GM19043 (cell line): ENCODE measurements around the gene STK38.

Experiments
- ATAC-seq: cut with Tn5 transposase; IDR thresholded peaks from one replicate; pipeline ENCODE4 v1.9.1; 2021; ENCODE audit warnings: low read depth; ENCODE audit not compliant: unreplicated experiment

STK38 gene

DNA sequence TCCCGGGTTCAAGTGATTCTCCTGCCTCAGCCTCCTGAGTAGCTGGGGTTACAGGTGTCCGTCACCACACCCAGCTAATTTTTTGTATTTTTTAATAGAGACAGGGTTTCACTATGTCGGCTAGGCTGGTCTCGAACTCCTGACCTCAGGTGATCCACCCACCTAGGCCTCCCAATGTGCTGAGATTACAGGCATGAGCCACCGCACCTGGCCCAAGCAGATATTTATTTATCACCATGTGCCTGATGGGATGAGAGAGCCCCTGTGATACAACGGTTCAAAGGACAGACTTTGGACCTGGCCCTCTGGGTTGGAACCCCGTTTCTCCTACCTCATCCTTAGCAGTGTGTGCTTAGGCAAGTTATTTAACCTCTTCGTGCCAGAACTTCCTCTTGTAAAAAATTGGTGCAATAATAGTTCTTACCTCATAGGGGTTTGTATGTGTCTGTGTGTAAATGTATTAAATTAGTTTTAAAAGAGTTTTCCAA is 19.2 kb upstream of the STK38 start:
- ATAC-seq = no peak

DNA sequence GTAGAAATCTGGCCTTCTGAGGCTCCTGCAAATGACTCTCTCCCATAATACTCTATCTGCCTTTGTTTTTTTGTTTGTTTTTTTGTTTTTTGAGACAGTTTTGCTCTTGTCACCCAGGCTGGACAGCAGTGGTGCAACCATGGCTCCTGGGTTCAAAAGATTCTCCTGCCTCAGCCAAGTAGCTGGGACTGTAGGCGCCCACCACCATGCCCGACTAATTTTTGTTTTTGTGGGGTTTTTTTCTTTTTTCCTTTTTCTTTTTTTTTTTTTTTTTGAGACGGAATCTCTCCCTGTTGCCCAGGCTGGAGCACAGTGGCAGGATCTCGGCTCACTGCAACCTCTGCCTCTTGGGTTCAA is 16.6 kb upstream of the STK38 start:
- ATAC-seq = no peak

DNA sequence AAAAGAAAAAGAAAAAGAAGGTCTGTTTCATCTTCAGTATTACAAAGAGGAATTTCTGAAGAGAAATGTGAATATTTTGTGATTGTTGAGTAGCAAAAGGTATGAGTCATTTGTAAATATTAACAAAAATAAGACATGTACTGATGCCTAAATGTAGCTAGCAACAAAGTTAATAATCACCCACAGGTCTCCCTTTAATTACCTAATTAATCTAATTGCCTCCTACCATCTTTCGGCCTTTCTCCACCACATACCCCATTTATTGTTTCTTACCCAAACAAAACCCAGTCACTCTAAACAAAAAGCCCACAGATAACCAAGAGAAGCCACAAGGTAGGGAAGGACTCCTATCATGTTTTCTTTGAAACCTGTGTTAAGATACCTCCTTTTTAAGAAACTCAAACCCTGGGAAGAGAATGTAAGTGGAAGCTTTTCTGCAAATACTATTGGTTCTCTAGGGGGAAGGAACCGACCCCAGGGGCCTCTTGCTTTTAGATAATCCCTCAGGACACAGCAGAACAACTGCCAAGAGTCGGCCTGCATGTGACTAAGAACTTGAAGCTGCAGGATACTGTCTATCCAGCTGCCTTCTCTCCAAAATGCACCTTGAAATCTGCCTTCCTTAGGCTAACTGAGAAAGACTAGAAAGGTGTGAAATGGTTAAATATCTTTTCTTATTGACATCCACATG is 16.1 kb upstream of the STK38 start:
- no peak for ATAC-seq

DNA sequence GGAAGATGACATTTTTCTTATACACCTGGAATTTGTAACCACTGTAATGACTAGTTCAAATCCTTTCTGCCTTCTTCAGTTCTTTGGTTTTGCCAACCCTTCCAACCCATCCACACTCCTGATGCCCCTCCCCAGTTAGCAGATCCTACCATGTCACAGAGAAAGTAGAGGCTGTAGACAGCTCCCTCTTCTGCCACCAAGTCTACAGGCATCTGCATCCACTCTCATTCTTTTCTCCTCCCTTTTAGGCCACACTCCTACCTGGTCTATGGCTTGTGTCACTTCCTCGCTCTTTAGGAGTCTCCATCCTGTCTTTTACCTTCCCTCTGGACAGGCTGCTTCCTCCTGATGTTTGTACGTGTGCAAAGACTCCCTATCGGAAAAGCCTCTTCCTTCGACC is 13.5 kb upstream of the STK38 start:
- no peak for ATAC-seq

DNA sequence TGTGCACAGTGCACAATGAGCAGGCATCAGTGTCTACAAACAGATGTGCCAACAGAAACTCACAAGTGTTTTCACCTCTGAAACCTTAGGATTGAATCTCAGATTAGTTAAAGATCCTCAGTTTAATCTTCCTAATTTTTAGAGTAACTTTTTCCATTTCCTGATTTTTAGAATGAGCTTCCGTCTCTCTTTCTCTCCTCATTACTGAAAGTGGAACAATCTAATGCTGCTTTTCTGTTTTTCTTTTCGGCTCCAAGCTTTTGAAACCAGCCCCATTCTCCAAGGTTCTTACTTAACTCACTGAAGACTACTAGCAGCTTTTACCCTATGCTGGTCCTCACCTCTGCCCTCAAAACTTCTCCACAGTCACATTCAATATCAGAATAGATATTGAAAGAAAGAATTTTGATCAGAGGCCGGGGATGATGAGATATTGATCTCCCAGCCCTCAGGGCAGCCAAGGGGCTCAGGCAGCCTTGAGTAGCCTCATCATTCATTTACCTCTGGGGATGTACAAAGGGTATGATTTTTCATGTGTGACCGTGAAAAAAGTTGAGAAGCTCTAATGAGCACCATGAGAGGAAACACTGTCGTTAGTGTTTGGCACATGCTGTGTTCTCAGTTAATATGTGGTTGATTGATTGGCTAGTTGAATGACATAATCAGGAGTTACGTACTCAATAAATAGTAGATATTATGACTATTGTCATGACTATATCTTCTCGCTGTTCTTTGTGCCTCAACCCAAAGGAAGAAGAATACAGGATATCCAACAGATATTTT is 11.9 kb upstream of the STK38 start:
- ATAC-seq = no peak

DNA sequence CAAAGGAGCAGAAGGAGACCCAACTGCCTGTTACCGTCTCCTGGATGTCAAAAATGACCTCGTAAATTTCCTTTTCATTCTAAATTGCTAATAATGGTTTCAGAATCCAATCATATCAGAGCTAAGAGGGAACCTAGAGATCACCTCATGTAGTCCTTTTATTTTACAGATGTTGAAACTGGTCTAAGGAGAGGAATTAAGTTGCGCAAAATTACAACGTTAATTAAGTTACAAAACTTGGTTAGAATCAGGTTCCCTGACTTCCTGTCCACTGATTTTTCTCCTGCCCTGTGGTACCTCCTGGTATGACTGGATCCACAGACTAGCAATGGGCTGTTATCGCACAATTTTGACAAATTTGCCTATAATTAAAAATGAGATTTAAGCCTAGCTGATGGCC is 9.0 kb upstream of the STK38 start:
- ATAC-seq = no peak

DNA sequence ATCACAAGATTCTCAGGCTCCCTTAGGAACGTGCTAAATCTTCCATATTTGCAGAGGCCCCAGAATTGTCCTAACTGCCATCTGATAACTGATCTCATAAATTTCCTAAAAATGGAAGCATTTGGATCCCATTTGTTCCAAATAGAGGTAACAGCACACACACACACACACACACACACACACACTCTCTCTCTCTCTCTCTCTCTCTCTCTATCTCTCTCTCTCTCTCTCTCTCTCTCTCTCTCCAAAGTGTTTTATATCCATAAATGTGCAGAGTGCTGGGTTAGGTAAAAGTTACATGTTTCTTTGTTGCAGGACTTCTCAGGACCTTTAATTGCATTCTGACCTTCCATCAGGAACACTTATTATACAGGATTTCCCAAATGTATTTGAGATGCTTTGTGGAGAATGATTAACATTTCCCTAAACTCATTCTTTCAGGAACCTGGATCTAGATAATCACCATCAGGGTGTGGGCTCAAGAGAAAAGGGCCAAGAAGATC is 8.5 kb upstream of the STK38 start:
- ATAC-seq = no peak

DNA sequence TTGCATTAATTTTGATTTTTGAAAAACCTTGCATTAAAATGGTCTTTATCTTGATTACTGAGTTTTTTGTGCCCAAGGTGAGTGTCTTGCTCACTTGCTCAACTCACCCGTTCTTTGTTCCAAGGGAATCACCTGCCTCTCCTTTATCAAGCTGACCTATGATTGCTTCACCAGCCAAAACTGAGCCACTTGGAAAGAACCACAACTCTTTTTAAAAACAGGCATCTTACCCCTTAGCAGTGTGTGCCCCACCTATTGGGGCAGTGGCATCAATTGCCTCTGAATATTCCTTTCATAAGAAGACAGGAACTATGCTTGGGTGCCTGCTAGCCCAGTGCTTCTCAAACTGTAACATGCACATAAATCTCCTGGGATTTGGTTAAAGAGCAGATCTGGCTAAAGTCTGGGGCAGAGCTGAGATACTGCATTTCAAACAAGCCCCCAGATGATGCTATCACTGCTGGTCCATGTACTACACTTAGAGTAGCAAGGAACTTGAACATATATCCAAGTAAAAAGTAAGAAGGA is 3.3 kb upstream of the STK38 start:
- ATAC-seq = no peak

DNA sequence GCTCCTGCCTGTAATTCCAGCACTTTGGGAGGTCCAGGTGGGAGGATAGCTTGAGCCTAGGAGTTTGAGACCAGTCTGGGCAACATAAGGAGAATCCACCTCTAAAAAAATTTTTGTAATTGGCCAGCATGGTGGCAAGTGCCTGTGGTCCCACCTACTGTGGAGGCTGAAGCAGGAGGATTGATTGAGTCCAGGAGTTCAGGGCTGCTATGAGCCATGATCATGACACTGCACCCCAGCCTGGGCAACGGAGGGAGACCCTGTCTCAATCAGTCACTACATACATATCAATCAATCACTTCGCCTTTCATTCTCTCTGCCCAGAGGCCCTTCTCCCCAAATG is 1.1 kb upstream of the STK38 start:
- no peak for ATAC-seq

DNA sequence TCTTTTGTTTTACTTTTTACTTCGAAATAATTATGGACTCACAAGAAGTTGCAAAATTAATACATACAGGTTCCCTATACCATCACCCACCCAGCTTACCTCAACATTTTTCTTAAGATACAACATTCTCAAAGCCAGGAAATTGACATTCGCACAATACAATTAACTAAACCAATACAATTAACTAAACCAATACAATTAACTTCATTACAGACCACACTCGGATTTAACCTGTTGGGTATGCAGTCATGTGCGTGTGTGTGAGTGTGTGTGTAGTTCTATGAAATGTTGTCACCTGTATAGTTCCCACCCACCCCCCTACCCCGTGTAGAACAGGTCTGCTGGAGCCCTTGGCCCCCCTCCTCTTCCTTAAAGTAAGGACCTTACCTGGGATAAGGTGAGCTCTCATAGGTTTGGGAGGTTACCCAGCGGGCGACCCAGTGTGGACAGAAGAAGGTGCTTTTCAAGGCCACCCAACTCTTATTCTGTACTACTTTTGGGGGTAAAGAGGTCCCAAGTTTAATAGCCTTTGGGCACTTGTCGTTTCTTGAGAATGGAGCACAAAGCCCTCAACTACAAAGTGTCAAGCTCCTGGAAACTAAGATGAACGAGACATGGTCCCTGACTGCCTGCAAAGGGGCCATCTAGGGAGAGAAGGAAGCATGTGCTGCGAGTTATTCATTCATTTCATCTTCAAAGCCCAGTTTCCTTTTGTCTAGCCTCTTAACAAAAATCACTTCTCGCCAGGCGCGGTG is 544 bp upstream of the STK38 start:
- no peak for ATAC-seq

DNA sequence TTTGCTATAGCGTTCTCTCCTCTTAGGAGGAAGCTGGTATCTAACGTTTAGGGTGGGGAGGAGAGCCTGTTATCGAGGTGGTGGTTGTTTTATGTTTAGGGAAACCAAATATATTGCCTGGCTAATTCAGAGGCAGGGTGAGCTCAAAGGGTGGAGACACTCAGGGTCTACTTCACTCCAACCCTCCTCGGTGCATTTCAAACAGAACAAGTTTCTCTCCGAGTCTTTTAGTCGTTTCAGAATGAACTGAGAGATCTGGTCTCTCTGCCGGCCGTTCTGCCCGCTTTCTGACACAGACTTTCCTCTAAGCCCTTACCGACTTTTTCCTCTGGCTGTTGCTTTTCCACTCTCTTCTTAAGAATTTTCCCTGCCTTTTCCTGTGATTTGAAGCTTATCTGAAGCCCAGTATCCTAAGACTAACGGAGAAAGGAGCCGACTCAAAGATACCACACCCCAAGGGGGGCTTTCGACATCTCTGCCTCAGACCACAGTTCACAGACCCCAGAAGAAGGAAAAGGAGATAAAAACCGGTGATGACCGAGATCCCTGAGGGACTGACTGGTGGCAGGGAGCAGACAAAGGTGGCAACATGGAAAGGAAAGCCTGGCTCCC is 865 bp downstream of the STK38 start:
- no peak for ATAC-seq

DNA sequence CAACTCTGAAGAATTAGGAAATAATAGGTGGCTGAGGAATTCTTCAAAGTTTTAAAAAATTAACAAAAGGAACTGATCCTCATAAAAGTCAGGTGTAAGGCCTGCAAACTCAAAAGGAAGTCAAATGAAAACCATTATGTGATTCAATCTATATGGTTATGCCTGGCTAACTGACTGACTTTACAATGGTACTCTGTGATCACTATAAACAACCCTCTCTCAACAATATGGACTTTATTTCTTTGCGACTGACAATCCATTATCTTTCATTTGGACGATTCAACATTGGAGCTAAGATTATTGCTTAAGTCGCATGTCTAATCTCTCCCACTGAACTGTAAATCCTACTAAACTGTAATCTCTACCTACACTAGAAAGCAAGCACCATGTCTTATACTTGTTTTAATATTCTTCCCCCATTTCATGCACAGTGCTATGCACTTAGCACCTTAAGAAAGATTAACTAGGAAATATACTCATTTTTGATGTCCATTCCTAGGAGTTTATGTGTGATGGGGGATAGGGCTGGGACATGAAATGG is 1.4 kb downstream of the STK38 start:
- ATAC-seq = no peak

DNA sequence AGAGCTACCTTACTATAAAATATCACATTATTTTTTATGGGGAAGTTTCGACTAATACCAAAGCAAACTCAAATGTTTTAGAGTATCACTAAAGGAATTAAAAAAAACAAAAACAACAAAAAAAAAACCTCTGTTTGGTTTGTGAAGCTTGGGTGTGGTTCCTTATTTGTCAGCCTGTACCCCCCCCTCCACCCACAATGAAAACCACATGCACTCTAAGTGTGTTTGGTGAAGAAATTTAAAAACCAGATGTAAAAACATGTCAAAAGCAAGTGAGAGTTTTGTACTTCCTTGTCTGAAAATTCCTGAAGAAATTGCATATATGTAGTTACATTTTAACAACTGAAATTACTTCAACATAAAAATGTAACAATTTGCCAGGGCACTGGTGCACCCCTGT is 3.1 kb downstream of the STK38 start:
- no peak for ATAC-seq

DNA sequence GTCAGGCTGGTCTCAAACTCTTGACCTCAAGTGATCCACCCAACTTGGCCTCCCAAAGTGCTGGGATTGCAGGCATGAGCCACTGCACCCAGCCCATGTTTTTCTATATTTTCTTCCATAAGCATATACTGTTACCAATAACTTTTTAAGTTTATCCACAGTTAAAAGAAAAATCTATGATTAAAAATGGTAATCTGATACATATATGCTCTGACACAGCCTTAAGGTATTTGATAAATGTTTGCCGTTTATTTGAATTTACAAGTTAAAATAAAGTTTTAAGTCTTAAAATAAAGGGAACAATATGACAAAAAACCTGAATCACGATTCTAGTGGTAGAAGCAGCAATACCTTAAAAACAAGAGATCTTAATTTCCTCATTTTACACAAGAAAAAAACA is 5.2 kb downstream of the STK38 start:
- no peak for ATAC-seq

DNA sequence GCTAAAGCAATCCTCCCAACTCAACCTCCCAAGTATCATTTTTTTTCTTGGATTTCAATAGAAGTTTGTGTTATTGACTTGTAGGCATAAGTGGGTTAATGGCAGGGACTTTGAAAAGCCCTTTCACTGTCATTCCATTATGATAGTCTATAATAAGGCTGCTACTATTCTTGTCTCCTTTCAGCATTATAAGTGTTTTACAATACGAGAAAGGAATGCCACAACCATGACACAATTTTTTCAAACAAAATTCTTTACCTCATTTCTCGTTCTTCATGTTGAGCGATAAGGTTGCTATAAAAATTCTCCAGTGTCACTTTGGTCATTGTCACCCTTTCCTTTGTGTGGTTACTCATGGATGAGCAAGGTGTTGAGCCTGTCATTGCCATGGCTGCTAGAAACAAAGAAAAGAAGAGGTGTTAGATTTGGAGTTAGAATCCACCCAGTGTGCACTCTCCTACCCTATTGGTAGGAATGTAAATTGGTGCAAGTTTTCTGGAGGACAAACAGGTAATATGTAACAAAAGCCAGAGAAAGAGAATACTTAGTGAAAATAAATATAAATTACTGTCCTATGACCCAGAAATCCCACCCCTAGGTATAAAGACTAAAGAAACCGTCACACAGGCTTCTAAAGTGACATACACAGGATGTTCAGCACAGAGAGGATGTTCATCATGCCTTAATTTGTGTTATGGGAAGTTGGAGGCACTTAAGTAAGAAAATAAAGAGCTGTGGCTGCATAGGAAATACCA is 7.3 kb downstream of the STK38 start:
- no peak for ATAC-seq

DNA sequence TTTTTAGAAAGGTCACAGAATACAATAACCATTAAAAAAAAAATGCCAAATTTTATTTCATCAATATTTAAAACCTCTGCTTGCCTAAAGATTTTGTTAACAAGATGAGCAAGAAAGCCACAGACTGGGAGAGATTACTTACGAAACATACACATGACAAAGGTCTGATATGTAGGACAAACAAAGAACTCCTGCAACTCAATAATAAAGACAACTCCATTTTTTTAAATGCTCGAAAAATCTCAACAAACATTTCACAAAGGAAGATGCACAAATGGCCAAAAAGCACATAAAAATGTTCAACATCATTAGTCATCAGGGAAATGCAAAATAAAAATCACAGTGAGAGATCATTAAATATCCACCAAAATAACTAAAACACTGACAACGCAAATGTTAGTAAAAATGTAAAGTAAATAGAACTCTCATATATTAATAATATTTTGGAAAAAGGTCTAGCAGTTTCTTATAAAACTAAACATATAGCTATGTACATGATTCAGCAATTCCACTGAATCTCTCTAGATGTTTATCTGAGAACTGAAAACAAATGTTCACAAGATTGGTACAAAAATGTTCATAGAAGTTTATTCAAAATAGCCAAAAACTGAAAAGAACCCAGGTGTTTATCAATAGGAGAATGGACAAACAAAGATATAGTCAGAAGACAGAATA is 10.3 kb downstream of the STK38 start:
- no peak for ATAC-seq

DNA sequence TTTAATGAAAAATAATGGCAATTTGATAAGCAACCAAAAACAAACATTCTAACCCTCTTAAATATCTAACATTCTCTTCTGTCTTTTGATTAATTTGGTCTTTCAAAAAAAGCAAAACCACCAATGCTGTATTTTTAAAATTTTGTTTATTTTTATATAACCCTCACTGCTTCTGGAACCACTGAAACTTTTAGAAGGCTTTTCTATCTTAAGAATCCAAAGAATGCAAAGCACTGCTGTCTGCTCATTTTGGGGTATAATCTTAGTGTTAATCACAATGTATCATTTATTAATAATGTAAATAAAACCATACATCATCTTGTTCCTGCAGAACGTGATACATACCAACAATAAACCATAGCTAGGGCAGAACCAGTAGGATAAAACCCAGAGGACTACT is 14.0 kb downstream of the STK38 start:
- ATAC-seq = no peak

DNA sequence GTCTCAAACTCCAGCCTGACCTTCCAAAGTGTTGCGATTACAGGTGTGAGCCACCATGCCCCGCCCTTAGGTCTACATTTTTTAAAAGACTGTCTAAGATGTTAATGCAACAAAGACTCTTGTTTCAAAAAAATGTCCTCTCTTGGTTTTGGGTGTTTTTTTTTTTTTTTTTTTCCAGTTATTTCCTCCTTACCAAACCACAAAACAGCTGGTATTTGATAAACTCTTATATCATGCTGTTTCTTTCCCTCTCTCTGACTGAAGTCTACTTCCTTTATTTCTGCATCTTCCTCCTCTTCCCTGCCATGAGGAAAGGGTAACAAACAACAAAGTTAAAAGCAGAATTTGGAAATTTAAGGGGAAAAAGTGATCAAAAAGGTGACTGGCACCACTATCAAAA is 21.2 kb downstream of the STK38 start:
- ATAC-seq = no peak

DNA sequence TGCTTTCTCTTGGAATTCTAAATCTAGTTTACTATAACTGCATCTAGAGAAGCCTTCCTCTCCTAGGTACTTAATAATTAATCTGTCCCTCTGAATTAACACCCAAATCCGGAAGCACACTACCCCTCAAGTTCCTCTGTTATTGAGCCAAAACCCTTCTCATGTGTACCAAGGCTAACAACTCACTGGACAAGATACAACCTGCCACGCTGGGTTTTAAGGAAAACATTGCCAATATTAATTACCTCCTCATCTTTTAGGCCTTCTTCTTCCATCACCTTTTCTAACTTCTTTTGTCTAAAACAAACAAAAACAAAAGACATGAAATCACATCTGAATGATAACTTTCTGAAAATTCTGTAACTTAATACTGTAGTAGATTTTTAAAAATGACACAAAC is 21.9 kb downstream of the STK38 start:
- ATAC-seq = no peak
